ENCODE measurements around the gene NAP1L4.

GRCh38 chr11:2899080-2899783, 92.9 kb downstream of the NAP1L4 start:
- TF ChIP-seq CTCF (IDR thresholded peaks at IDR 0.05): no peak
- no peak for TF ChIP-seq EZH2 (IDR thresholded peaks at IDR 0.05; ENCODE audit: borderline replicate concordance, insufficient read depth, low read depth, low read length, poor library complexity, severe bottlenecking)

Data from B cell (primary cell).